Neural cell (in vitro differentiated cells): ENCODE results near the gene CNPPD1. TPM values are rescaled to one million over a fixed set of nuclear protein-coding genes. Genes with fewer than 3 reads are reported as not detected.

Experiments
- H2AFZ ChIP-seq: fragments of 200-600, 300-800 bp; sonication (generic), shearing (Covaris generic); 2 replicates; pipeline ENCODE4 v1.6.0; 2014; ENCODE audit warnings: low read depth, mild to moderate bottlenecking, antibody characterized with exemption, low read length, moderate library complexity
- H3F3A ChIP-seq: fragments of 200-600 bp; shearing (Covaris generic); 2 replicates; pipeline ENCODE4 v1.6.1; 2016; ENCODE audit warnings: mild to moderate bottlenecking, moderate library complexity, mixed read lengths, antibody characterized with exemption, low read length; ENCODE audit not compliant: insufficient read depth, poor library complexity, severe bottlenecking
- H3K27ac ChIP-seq: fragments of 200-600, 300-800 bp; sonication (generic), shearing (Covaris generic); 2 replicates; pipeline ENCODE4 v1.5.1; 2014; ENCODE audit warnings: mild to moderate bottlenecking, low read length, moderate library complexity
- H3K27me3 ChIP-seq: fragments of 300-800, 200-600 bp; sonication (generic), shearing (Covaris generic); 2 replicates; pipeline ENCODE4 v1.6.0; 2014; ENCODE audit warnings: mild to moderate bottlenecking, low read depth, low read length, moderate library complexity; ENCODE audit not compliant: insufficient read depth
- H3K36me3 ChIP-seq: fragments of 300-800, 200-600 bp; sonication (generic), shearing (Covaris generic); 2 replicates; pipeline ENCODE4 v1.5.1; 2014; ENCODE audit warnings: mild to moderate bottlenecking, antibody characterized with exemption, low read length, moderate library complexity; ENCODE audit not compliant: insufficient read depth
- H3K4me2 ChIP-seq: fragments of 300-800, 200-600 bp; sonication (generic), shearing (Covaris generic); 2 replicates; pipeline ENCODE4 v1.6.0; 2014; ENCODE audit warnings: mild to moderate bottlenecking, low read length
- H3K4me3 ChIP-seq: fragments of 300-800, 200-600 bp; sonication (generic), shearing (Covaris generic); 2 replicates; pipeline ENCODE4 v1.5.1; 2014; ENCODE audit warnings: mild to moderate bottlenecking, low read length, moderate library complexity
- H3K79me2 ChIP-seq: fragments of 200-600 bp; shearing (Covaris generic); replicated peaks from 2 replicates; pipeline ENCODE4 v1.6.0; 2014; ENCODE audit warnings: mild to moderate bottlenecking, low read length, moderate library complexity; ENCODE audit not compliant: insufficient read depth
- H3K9ac ChIP-seq: fragments of 300-800, 200-600 bp; sonication (generic), shearing (Covaris generic); 2 replicates; pipeline ENCODE4 v1.6.1; 2016; ENCODE audit warnings: mild to moderate bottlenecking, low read length, mixed read lengths
- H3K9me2 ChIP-seq: fragments of 200-600 bp; shearing (Covaris generic); 2 replicates; pipeline ENCODE4 v1.6.1; 2016; ENCODE audit warnings: mild to moderate bottlenecking, low read length, mixed read lengths; ENCODE audit not compliant: insufficient read depth
- H3K9me3 ChIP-seq: fragments of 200-600, 300-800 bp; sonication (generic), shearing (Covaris generic); 2 replicates; pipeline ENCODE4 v1.6.1; 2016; ENCODE audit warnings: mild to moderate bottlenecking, mixed run types, low read length, moderate library complexity, mixed read lengths
- H4K20me1 ChIP-seq: fragments of 200-600 bp; shearing (Covaris generic); 2 replicates; pipeline ENCODE4 v1.6.1; 2016; ENCODE audit warnings: mild to moderate bottlenecking, mixed run types; ENCODE audit not compliant: insufficient read depth
- CTCF ChIP-seq: fragments of 450-650 bp; IDR thresholded peaks from 2 replicates; pipeline ENCODE4 v1.5.1; 2014; ENCODE audit warnings: antibody characterized with exemption, mild to moderate bottlenecking, moderate library complexity; ENCODE audit not compliant: poor library complexity, severe bottlenecking
- EP300 ChIP-seq: fragments of 450-650 bp; conservative IDR thresholded peaks from 2 replicates; pipeline ENCODE4 v1.6.1; 2014; ENCODE audit warnings: antibody characterized with exemption, mild to moderate bottlenecking, moderate library complexity; ENCODE audit not compliant: poor library complexity, severe bottlenecking
- EZH2 ChIP-seq: fragments of 200-600, 300-800 bp; shearing (Covaris generic), sonication (generic); IDR thresholded peaks from 2 replicates; pipeline ENCODE4 v1.6.1; 2014; ENCODE audit warnings: antibody characterized with exemption, low read length, borderline replicate concordance, mild to moderate bottlenecking; ENCODE audit not compliant: insufficient read depth, poor library complexity, severe bottlenecking
- MXI1 ChIP-seq: fragments of 450-650 bp; conservative IDR thresholded peaks from 2 replicates; pipeline ENCODE4 v1.6.1; 2014; ENCODE audit warnings: antibody characterized with exemption, mild to moderate bottlenecking; ENCODE audit not compliant: poor library complexity, severe bottlenecking
- POLR2AphosphoS5 ChIP-seq: IDR thresholded peaks from 2 replicates; pipeline ENCODE4 v1.6.1; 2012
- RAD21 ChIP-seq: fragments of 450-650 bp; conservative IDR thresholded peaks from 2 replicates; pipeline ENCODE4 v1.6.1; 2014; ENCODE audit warnings: antibody characterized with exemption, mild to moderate bottlenecking, moderate library complexity
- REST ChIP-seq: IDR thresholded peaks from 2 replicates; pipeline ENCODE4 v1.6.1; 2012; ENCODE audit warnings: borderline replicate concordance
- SMC3 ChIP-seq: fragments of 450-650 bp; conservative IDR thresholded peaks from 2 replicates; pipeline ENCODE4 v1.6.1; 2014; ENCODE audit warnings: antibody characterized with exemption, mild to moderate bottlenecking, moderate library complexity; ENCODE audit not compliant: poor library complexity
- TAF1 ChIP-seq: IDR thresholded peaks from 2 replicates; pipeline ENCODE4 v1.6.1; 2012; ENCODE audit warnings: low read depth
- polyA plus RNA-seq: library from polyadenylated mRNA; depleted of rRNA; stranded (reverse); fragments of >200 nt; gene quantifications from 2 replicates; pipeline ENCODE4 v1.2.3, GENCODE V29; 2014

The CNPPD1 gene
- polyA plus RNA-seq, 1 donor from 2014 or later = 89.1 TPM

GRCh38 chr2:219169930-219170654, 6.6 kb downstream of the CNPPD1 start, which contains the start of gene SLC23A3:
TSS of gene SLC23A3 (minus strand) at chr2:219170029. CDS start at chr2:219169984, 45 bp downstream.
- H3K9me3 ChIP-seq = no peaks in the 10 kb centered on the region
- H2AFZ ChIP-seq = no peak within 1 kb of the TSS
- no peaks in the 10 kb centered on the region for H4K20me1 ChIP-seq
- H3K27me3 ChIP-seq = no peaks in the 10 kb centered on the region
- H3K36me3 ChIP-seq = no peaks in the 10 kb centered on the region
- TF ChIP-seq REST (no peak), EZH2 (no peak), MXI1 (no peak), RAD21 (no peak), EP300 (no peak), SMC3 (no peak), POLR2AphosphoS5 (no peak), CTCF (no peak), TAF1 (no peak)
- H3K79me2 ChIP-seq = no peaks in the 10 kb centered on the region
- H3K9ac ChIP-seq = no peak within 1 kb of the TSS
- no peaks in the 10 kb centered on the region for H3F3A ChIP-seq
- no peak within 1 kb of the TSS for H3K4me3 ChIP-seq
- H3K27ac ChIP-seq = no peak within 1 kb of the TSS
- H3K4me2 ChIP-seq = no peak within 1 kb of the TSS
- no peaks in the 10 kb centered on the region for H3K9me2 ChIP-seq

GRCh38 chr2:219168932-219169331, 7.8 kb downstream of the CNPPD1 start:
- Histone ChIP-seq H3K9me3 (no peaks in the 10 kb centered on the region), H3K27me3 (no peaks in the 10 kb centered on the region), H3K36me3 (no peaks in the 10 kb centered on the region), H4K20me1 (no peaks in the 10 kb centered on the region), H3K9me2 (no peaks in the 10 kb centered on the region), H2AFZ (no peak overlapping the region), H3K4me2 (no peak overlapping the region), H3K4me3 (no peak overlapping the region), H3F3A (no peaks in the 10 kb centered on the region), H3K27ac (no peak overlapping the region), H3K79me2 (no peaks in the 10 kb centered on the region), H3K9ac (no peak overlapping the region)
- TF ChIP-seq TAF1 (no peak), EP300 (no peak), POLR2AphosphoS5 (no peak), CTCF (no peak), MXI1 (no peak), RAD21 (no peak), SMC3 (no peak), REST (no peak), EZH2 (no peak)
